ENCODE measurements around the gene NPAS2.

The NPAS2 gene

GRCh38 chr2:101027852-101028251 lies 207.9 kb downstream of the NPAS2 start:
- DNase-seq = no peak

DNA sequence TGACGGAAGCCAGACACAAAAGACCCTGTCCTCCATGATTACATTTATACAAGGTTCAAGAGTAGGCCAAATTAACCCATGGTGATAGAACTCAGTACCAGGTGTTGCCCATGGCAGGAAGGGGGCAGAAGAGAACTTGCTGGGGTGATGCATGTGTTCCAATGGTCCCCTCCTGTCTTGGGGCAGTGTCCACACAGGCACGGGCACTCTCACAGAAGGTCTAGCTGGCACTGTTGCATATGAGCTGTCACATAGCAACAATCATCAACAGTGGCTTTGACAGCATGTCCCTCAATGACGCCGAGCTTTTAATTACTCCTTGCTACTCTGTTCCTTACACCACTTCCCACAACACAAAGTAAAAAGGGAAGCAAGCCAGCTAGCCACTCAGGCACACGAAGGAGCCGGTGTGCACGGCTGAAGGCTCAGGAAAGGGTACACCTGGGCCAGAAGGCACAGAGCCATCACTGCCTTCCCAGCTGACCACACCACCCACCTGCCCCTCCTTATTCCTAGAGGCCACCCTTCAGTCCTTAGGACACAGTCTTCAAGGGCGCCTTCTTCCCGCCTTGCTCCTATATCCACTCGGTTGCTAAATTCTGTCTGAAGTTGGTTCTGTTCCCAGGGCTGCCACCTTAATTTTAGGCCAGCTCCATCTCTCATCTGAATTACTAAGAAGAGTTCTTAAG lies 211.1 kb downstream of the NPAS2 start:
- no peak for DNase-seq

GRCh38 chr2:101032084-101032776 lies 212.3 kb downstream of the NPAS2 start:
- no peak for DNase-seq

- DNase-seq = no peak
These were observed 216.6 kb downstream of the NPAS2 start for GRCh38 chr2:101036562-101036961.

GRCh38 chr2:101037161-101037755 lies 217.3 kb downstream of the NPAS2 start:
- no peak for DNase-seq

- peak; percentile 56 for DNase-seq
These were observed 218.7 kb downstream of the NPAS2 start for GRCh38 chr2:101038455-101039255.

GRCh38 chr2:101040072-101040471 lies 220.1 kb downstream of the NPAS2 start:
- no peak for DNase-seq

GRCh38 chr2:101040761-101041160 lies 220.8 kb downstream of the NPAS2 start:
- no peak for DNase-seq

- no peak for DNase-seq
These were observed 221.5 kb downstream of the NPAS2 start for GRCh38 chr2:101041413-101041812.

DNA sequence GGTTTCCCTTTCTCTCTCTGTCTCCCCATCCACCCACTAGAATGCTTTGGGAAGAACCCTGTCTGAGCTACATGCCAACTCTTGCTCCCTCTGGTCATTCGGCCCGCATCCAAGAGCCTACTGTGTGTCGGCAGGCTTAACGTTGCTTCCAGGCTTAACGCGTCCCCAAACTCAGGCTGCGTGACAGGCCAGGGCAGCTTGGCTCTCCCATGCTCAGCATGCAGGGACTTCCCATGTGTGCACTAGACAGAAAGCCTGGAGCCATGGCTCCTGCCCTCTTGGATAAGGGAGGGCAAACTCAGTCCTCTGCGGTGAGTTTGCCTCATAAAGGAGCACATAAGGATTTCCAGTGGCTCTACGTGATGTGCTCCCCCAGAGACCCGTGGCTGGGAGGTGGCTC lies 225.4 kb downstream of the NPAS2 start:
- no peak for DNase-seq

Measured in activated CD8-positive, alpha-beta memory T cell treated with anti-CD3 and anti-CD28 coated beads, Interleukin-2, amount 50 U/mL, for 48 hours (primary cell).